ENCODE measurements around the gene NPPA.

Gene NPPA

DNA sequence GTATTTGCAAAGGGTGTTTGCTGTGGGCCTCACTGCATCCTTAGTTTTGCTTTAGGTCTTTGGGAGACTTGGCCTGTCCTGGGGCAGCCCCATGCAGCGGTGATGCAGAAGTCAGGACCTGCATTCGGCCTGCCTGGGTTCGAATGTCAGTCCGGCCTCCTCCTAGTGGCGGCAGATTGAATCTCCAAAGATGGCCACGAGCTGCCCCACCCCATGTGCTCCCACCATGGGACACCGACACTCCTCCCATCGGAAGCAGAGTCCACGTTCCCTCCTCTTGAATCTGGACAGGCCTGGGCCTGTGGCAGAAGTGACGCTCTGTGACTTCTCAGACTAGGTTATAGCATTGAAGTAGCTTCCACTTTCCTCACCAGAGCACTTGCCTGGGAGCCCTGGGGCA lies 27.5 kb upstream of the NPPA start:
- DNase-seq: peak in 1 of 10 donors; percentile 34
- intact Hi-C loops (cut with DNase I): no loop called here

DNA sequence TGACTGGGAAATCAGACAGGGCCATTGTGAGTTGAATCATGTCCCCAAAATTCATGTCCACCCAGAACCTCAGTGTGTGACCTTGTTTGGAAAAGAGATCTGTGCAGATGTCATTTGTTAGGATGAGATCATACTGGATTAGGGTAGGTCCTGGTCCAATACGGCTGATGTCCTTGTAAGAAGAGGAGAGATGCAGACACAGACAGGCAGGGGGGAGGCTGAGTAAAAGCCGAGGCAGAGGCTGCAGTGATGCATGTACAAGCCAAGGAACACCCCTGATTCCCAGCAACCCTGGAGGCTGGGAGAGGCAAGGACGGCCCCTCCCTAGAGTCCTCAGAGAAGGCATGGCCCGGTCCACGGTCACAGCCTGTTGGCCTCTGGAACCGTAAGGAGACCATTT lies 27.0 kb upstream of the NPPA start:
- intact Hi-C loops (cut with DNase I): no loop called here

DNA sequence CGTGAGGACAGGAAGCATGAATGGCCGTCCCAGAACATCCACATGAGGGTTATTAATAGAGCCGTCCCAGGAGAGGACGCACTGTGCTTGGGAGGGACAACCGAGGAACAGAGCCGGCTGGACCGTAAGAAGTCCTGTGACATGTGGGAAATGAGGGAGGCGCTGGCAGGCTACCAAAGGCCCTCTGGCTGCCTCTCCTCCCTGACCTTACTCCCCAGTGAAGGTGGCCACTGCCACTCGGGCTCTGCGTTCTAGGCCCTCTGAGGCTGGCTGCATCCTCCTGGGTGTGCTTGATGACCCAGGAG lies 26.6 kb upstream of the NPPA start:
- intact Hi-C loops (cut with DNase I): no loop called here
- peak in 1 of 10 donors; percentile 69 for DNase-seq

More for the DNA sequence above, 27.0 kb upstream of the NPPA start:
- no peak for DNase-seq

- intact Hi-C loops (cut with DNase I): no loop called here
- peak in 1 of 10 donors; percentile 41 for DNase-seq
Observed at GRCh38 chr1:11873395-11874257, 26.0 kb upstream of the NPPA start.

DNA sequence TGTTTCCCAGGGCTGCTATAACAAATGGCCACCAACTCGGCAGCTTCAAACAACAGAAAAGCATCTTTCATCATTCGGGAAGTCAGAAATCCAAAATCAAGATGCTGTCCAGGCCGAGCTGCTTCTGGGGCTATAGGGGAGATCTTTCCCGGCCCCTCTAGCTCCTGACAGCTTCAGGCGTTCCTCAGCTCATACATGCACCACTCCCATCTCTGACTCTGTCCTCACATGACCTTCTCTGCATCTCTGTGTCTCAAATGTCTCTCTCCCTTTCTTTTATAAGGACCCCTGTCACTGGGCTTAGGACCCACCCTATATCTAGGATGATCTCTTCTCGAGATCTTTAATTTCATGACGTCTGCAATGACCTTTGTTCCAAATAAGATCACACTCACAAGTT lies 25.0 kb upstream of the NPPA start:
- DNase-seq: peak in 1 of 10 donors; percentile 5
- intact Hi-C loops (cut with DNase I): no loop called here

GRCh38 chr1:11869650-11870207 lies 22.1 kb upstream of the NPPA start:
- DNase-seq: no peak
- intact Hi-C loops (cut with DNase I): no loop called here

- DNase-seq: no peak
- intact Hi-C loops (cut with DNase I): no loop called here
Observed at GRCh38 chr1:11869104-11869503, 21.5 kb upstream of the NPPA start.

DNA sequence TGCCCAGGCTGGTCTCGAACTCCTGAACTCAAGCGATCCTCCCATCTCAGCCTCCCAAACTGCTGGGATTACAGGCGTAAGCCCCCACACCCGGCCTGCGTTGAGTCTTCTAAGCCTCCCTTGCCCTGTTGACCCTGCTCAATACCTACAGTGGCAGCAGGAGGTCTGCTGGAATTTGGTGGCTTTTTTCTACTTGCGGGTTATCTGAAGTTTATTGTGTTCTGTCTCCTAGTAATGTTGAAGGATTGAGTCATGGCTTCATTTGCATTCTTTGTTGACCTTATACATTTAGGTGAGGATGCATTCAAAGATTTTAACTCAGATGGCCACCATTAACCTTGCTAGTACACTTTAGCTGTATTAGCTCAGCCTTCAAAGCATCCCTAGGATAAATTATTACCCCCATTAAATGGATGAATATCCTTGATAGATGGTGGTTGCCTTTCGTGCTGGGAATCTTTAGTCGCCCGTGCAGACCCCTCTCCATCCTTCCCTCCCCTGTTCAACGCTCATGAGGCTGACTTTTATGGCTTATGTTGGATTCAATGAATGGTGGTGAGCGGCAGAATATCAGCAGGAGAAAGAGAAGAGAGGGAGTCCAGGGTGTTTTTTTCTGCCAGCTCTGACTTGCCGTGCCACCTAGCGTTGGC lies 20.9 kb upstream of the NPPA start:
- intact Hi-C loops (cut with DNase I): no loop called here
- DNase-seq: no peak

DNA sequence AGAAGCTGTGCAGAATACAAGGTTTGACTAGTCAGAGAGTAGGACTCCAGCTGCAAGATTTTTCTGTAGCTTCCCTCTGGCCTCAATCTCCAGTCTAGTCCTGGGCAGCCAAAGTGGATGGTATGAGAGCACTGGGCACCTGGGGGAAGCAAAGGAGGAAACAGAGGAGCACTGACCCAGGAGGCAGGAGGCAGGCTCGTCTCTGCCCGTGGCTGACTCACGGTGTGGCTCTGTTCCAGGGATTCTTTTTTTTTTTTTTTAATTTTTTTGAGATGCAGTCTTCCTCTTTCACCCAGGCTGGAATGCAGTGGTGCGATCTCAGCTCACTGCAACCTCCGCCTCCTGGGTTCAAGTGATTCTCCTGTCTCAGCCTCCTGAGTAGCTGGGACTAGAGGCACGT lies 15.3 kb upstream of the NPPA start:
- peak in 2 of 10 donors; percentile 30 to 37 for DNase-seq
- intact Hi-C loops (cut with DNase I): no loop called here

GRCh38 chr1:11860587-11860986 lies 13.0 kb upstream of the NPPA start:
- DNase-seq: peak in 1 of 10 donors; percentile 1
- intact Hi-C loops (cut with DNase I): no loop called here

DNA sequence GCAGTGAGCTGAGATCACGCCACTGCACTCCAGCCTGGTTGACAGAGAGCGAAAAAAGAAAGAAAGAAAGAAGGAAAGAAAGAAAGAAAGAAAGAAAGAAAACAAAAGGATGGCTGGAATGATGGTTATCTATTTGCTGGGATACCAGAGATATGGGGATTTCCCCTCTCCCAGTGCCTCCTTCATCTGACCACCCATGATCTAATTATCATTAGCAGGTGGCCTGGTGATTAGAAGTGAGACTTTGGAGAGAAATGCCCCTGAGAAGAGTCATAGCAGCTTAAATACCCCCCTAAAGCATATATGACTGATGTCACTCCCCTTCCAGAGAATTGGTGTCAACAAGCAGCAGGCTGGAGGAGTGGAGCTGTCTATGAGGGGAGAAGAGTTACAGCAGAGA lies 12.5 kb upstream of the NPPA start:
- DNase-seq: no peak
- intact Hi-C loops (cut with DNase I): no loop called here

GRCh38 chr1:11858968-11859871 lies 11.6 kb upstream of the NPPA start:
- intact Hi-C loops (cut with DNase I): no loop called here
- DNase-seq: peak in 2 of 10 donors; percentile 25 to 79

DNA sequence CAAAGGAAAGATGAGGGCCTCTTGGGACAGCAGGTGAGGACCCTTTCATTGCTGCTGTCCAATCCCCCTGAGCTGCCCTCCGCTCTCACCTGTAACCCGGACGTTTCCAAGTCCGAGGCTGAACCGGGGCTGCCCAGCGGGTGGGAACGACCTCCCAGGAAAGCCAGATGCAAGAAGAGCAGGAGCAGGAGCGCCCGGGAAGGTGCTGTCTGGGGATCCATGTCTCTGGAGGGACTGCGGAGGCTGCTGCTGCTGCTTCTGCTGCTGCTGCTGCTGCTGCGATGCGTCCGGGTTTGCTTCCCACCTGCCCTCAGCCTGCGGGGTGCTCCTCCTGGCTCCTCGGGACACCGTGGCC lies 11.0 kb upstream of the NPPA start, which contains the start of gene NPPB:
Gene NPPB, minus strand, starts transcription at position 333 of the 355 bp plus-strand sequence. Its CDS starts 112 bp downstream, at position 221.
- intact Hi-C loops (cut with DNase I): no loop called here
- peak in 1 of 10 donors; percentile 64 for DNase-seq

DNA sequence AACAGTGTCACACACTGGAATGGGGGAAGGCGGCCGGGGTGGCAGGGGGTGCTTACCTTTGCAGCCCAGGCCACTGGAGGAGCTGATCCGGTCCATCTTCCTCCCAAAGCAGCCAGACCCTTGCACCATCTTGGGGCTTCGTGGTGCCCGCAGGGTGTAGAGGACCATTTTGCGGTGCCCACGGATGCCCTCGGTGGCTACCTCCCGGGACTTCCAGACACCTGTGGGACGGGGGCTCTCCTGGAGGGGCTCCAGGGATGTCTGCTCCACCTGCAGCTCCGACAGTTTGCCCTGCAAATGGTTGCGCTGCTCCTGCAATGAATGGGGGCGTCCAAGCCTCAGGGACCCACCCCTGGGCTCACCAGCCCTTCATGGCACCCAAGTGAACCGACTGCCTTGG lies 10.6 kb upstream of the NPPA start:
- intact Hi-C loops (cut with DNase I): no loop called here
- DNase-seq: peak in 1 of 10 donors; percentile 57

DNA sequence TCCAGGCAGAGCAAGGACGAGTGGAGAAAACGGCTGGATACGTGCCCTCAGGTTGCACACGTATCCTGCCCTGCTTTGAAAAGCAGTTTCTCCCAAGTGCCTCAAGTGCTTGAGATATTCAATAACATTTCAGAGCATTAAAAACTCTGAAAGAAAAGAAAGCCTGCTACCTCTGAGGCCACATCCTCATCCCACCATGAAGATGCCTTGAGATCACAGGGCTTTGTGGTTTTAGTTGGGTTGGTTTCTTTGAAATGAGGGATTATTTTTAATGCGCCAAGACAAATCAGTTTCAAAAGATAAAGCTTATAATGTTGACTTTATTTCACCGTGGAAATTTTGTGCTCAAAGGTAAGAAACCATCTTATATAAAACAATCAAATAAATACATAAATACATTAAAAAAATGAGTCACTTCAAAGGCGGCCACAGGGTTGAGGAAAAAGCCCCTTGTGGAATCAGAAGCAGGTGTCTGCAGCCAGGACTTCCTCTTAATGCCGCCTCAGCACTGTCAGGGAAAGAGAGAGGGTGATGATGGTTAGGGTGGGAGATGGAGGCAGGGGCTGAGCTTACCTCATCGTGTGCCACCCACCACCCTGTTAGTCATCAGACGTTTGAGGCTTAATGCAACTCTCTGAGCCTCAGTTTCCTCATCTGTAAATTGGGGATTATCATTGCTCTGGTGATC lies 9.7 kb upstream of the NPPA start:
- intact Hi-C loops (cut with DNase I): no loop called here
- peak in 1 of 10 donors; percentile 22 for DNase-seq

DNA sequence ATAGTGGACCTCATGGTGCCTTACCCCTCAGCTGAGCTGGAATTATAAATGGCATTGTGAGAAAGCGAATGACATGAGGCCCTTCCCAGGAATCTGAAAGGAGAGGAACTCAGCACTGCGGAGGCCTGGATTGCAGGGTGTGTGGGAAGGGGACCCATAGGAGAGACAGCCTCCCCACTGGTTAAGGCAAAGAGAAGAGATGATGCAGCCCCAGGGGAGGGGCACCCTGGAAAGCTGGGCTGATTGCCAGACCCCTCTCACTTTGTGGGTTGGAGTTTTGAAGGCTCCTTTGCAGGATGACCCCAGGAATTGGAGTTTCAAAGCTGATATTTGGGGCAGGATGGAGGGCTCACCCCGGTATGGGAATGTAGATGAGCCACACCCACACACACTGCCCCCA lies 9.1 kb upstream of the NPPA start:
- intact Hi-C loops (cut with DNase I): no loop called here
- peak in 1 of 10 donors; percentile 54 for DNase-seq

DNA sequence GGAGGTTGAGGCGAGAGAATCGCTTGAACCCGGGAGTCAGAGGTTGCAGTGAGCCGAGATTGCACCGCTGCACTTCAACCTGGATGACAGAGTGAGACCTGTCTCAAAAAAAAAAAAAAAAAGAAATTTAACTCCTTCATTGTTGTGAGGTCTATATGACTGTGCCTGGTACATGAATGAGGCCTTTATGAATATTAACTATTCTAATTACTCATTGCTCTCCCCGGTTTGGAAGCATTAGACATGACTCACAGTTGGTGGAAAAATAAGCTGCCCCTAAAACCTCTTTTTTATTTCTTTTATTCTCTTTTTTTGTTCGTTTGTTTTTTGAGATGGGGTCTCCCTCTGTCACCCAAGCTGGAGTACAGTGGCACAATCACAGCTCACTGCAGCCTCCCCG lies 7.8 kb upstream of the NPPA start:
- intact Hi-C loops (cut with DNase I): no loop called here
- DNase-seq: peak in 1 of 10 donors; percentile 32

- DNase-seq: peak in 1 of 10 donors; percentile 29
- intact Hi-C loops (cut with DNase I): no loop called here
Observed at GRCh38 chr1:11854519-11854918, 6.9 kb upstream of the NPPA start.

DNA sequence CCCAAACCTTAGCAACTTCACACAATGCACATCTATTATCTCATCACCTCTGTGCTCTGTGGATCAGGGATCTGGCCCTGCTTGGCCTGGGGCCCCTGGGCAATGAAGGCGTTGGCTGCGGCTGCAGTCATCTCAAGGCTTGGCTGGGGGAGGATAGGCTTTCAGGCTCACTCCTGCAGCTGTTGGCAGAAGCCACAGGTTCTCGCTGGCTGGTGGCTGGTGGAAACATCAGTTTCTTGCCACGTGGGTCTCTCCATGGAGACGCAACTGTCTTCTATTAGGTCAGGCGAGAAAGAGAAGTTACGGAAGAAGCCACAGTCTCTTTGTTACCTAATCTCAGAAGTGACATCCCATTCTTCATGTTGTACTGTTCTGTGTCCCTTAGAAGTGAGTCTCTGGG lies 3.6 kb upstream of the NPPA start:
- DNase-seq: peak in 1 of 10 donors; percentile 31
- intact Hi-C loops (cut with DNase I): no loop called here

- intact Hi-C loops (cut with DNase I): no loop called here
Observed at GRCh38 chr1:11850156-11850555, 2.6 kb upstream of the NPPA start.

More at GRCh38 chr1:11850156-11850555, 2.6 kb upstream of the NPPA start:
- DNase-seq: peak in 1 of 10 donors; percentile 12

Data from posterior cingulate gyrus (tissue), 11 donors.